Left ventricle myocardium inferior (tissue), 1 donor: ENCODE measurements around the gene AASDH. TPM values are rescaled to one million over a fixed set of nuclear protein-coding genes. Genes with fewer than 3 reads are reported as not detected.
A peak's percentile ranks its signal among the peaks of the same experiment; 100 is the strongest.

ENCODE experiments used
- DNase-seq: peaks from one replicate; pipeline ENCODE4 v3.0.0-alpha.2; 2020
- H3K27ac ChIP-seq: fragments of 200-600 bp; replicated peaks from 2 replicates; pipeline ENCODE4 v1.8.0; 2021
- H3K27me3 ChIP-seq: fragments of 200-600 bp; 2 replicates; pipeline ENCODE4 v1.8.0; 2021; ENCODE audit warnings: low read depth
- H3K36me3 ChIP-seq: fragments of 200-600 bp; 2 replicates; pipeline ENCODE4 v1.8.0; 2021
- H3K4me1 ChIP-seq: fragments of 200-600 bp; 2 replicates; pipeline ENCODE4 v1.8.0; 2021
- H3K4me3 ChIP-seq: fragments of 200-600 bp; 2 replicates; pipeline ENCODE4 v1.8.0; 2021; ENCODE audit warnings: mild to moderate bottlenecking, moderate library complexity
- H3K9me3 ChIP-seq: fragments of 200-600 bp; replicated peaks from 2 replicates; pipeline ENCODE4 v1.8.0; 2021
- CTCF ChIP-seq: fragments of 200-600 bp; IDR thresholded peaks from 2 replicates; pipeline ENCODE4 v1.8.0; 2021; ENCODE audit warnings: antibody characterized with exemption, mild to moderate bottlenecking, borderline replicate concordance
- intact Hi-C: fragments of 100-400 bp; cut with micrococcal nuclease; formaldehyde crosslinking; loops from one replicate; pipeline ENCODE4 v1.11.0; 2022
- total RNA-seq: library from RNA; stranded (reverse); fragmentation: NEBNext Ultra II Directional; extraction: Animal tissue kit (Norgen Biotek cat#: 25700); gene quantifications from one replicate; pipeline ENCODE4 v1.2.1, GENCODE V29; 2021
- donor health status: DM: no; HTN: yes; CAD: no; lungs with severe emphysema.

The AASDH gene
- total RNA-seq, 1 donor from 2014 or later = 6.9 TPM

- TF ChIP-seq CTCF = no peak
- H3K27me3 ChIP-seq = peaks cover 6% of the 10 kb centered on the region
- H3K4me1 ChIP-seq = no peaks in the 10 kb centered on the region
- H3K36me3 ChIP-seq = no peaks in the 10 kb centered on the region
- intact Hi-C loops = loop anchor here (10.0 kb wide), 1 partner anchor 358 kb away; the partner anchor contains the start of gene CEP135
- DNase-seq = no peak
- H3K9me3 ChIP-seq = no peaks in the 10 kb centered on the region
- H3K4me3 ChIP-seq = no peak overlapping the region
- no peak overlapping the region for H3K27ac ChIP-seq
These were observed 84.5 kb downstream of the AASDH start for GRCh38 chr4:56302760-56303159.

GRCh38 chr4:56301997-56302496, 85.2 kb downstream of the AASDH start:
- Histone ChIP-seq H3K4me3 (no peak overlapping the region), H3K36me3 (no peaks in the 10 kb centered on the region), H3K27me3 (peaks cover 6% of the 10 kb centered on the region), H3K9me3 (no peaks in the 10 kb centered on the region), H3K27ac (no peak overlapping the region), H3K4me1 (no peaks in the 10 kb centered on the region)
- DNase-seq = no peak
- no peak for TF ChIP-seq CTCF
- intact Hi-C loops = loop anchor here (10.0 kb wide), 1 partner anchor 357 kb away; the partner anchor contains the start of gene CEP135

- no peaks in the 10 kb centered on the region for H3K4me1 ChIP-seq
- intact Hi-C loops = loop anchor here (10.0 kb wide), 1 partner anchor 357 kb away; the partner anchor contains the start of gene CEP135
- no peak overlapping the region for H3K4me3 ChIP-seq
- TF ChIP-seq CTCF = peak; percentile 84
- no peaks in the 10 kb centered on the region for H3K9me3 ChIP-seq
- peak; percentile 42 for DNase-seq
- H3K27ac ChIP-seq = no peak overlapping the region
- H3K36me3 ChIP-seq = no peaks in the 10 kb centered on the region
- peaks cover 6% of the 10 kb centered on the region for H3K27me3 ChIP-seq
These were observed 85.9 kb downstream of the AASDH start for GRCh38 chr4:56301181-56301996.

- DNase-seq = no peak
- no peak for TF ChIP-seq CTCF
- Histone ChIP-seq H3K4me3 (no peak overlapping the region), H3K9me3 (peaks cover 2% of the 10 kb centered on the region), H3K4me1 (no peaks in the 10 kb centered on the region), H3K36me3 (no peaks in the 10 kb centered on the region), H3K27me3 (peaks cover 6% of the 10 kb centered on the region), H3K27ac (no peak overlapping the region)
- intact Hi-C loops = no loop called here
These were observed 89.1 kb downstream of the AASDH start for GRCh38 chr4:56298236-56298635.

GRCh38 chr4:56297776-56298175, 89.5 kb downstream of the AASDH start:
- Histone ChIP-seq H3K27ac (no peak overlapping the region), H3K27me3 (peaks cover 6% of the 10 kb centered on the region), H3K36me3 (no peaks in the 10 kb centered on the region), H3K9me3 (peaks cover 3% of the 10 kb centered on the region), H3K4me3 (no peak overlapping the region), H3K4me1 (no peaks in the 10 kb centered on the region)
- TF ChIP-seq CTCF = no peak
- intact Hi-C loops = no loop called here
- no peak for DNase-seq
